HL-60 (cell line): ENCODE data around the gene ITIH5.

Experiments
- DNase-seq, 2 experiments: peaks; one replicate each; pipeline ENCODE4 v3.0.0-alpha.2; 2010 to 2020; ENCODE audit warnings: low read depth in 1 of 2, low spot score in 1 of 2
- H3K27ac ChIP-seq: fragments of 250-450 bp; sonication (Bioruptor Pico); replicated peaks from 2 replicates; pipeline ENCODE4 v1.5.1; 2020; ENCODE audit warnings: mild to moderate bottlenecking, moderate library complexity
- H3K27me3 ChIP-seq: fragments of 250-450 bp; sonication (Bioruptor Pico); 2 replicates; pipeline ENCODE4 v1.5.1; 2021; ENCODE audit warnings: mild to moderate bottlenecking, moderate library complexity; ENCODE audit not compliant: insufficient read depth, poor library complexity, severe bottlenecking
- H3K4me3 ChIP-seq: replicated peaks from 2 replicates; pipeline ENCODE4 v1.5.1; 2011; ENCODE audit warnings: mild to moderate bottlenecking, control low read depth, low read length; ENCODE audit not compliant: insufficient read depth
- CTCF ChIP-seq: IDR thresholded peaks from one replicate; pipeline ENCODE4 v1.5.1; 2011; ENCODE audit warnings: low read length, control low read depth, inconsistent platforms; ENCODE audit not compliant: insufficient read depth
- GABPA ChIP-seq: IDR thresholded peaks from 2 replicates; pipeline ENCODE4 v1.6.1; 2012; ENCODE audit warnings: low read depth
- POLR2AphosphoS5 ChIP-seq: IDR thresholded peaks from 2 replicates; pipeline ENCODE4 v1.6.1; 2012; ENCODE audit warnings: low read depth
- REST ChIP-seq: IDR thresholded peaks from 2 replicates; pipeline ENCODE4 v1.6.1; 2012; ENCODE audit warnings: low read depth; ENCODE audit not compliant: insufficient replicate concordance
- SPI1 ChIP-seq: IDR thresholded peaks from 2 replicates; pipeline ENCODE4 v1.6.1; 2012; ENCODE audit warnings: low read depth, mild to moderate bottlenecking, borderline replicate concordance

Gene ITIH5

GRCh38 chr10:7635408-7636125, 31.2 kb downstream of the ITIH5 start:
- TF ChIP-seq REST = no peak
- no peak for TF ChIP-seq SPI1
- TF ChIP-seq CTCF = no peak
- TF ChIP-seq GABPA = no peak
- TF ChIP-seq POLR2AphosphoS5 = no peak
- no peaks in the 10 kb centered on the region for H3K27me3 ChIP-seq
- H3K4me3 ChIP-seq = no peak overlapping the region
- no peak for DNase-seq
- H3K27ac ChIP-seq = no peak overlapping the region

- Histone ChIP-seq H3K27me3 (no peaks in the 10 kb centered on the region), H3K4me3 (no peak overlapping the region), H3K27ac (no peak overlapping the region)
- no peak for DNase-seq
- TF ChIP-seq POLR2AphosphoS5 (no peak), SPI1 (no peak), CTCF (no peak), REST (no peak), GABPA (no peak)
Observed at GRCh38 chr10:7634142-7634894, 32.4 kb downstream of the ITIH5 start.

GRCh38 chr10:7626283-7626682, 40.5 kb downstream of the ITIH5 start:
- Histone ChIP-seq H3K27ac (no peak overlapping the region), H3K4me3 (no peak overlapping the region), H3K27me3 (no peaks in the 10 kb centered on the region)
- TF ChIP-seq SPI1 (no peak), GABPA (no peak), REST (no peak), CTCF (no peak), POLR2AphosphoS5 (no peak)
- DNase-seq = no peak
